ENCODE results near the gene PRUNE2.

The PRUNE2 gene

DNA sequence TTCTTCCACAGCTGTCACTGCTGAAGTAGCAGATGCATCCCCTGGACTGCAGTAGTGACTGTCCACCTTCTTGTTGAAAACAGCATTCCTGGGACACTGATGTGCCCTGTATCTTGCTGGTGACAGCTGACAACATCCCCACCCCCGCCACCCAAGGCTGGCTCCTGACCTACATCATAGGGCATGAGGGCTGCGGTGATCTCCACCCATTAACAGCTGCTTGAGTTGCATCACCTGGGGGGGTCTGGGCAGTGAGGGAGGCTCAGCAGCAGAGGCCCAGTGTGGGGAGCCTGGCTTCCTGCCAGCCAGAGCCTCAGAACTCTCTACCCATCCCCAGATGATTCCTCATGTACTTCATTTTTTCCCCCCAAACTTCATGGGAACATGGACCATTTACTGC lies 4.1 kb downstream of the PRUNE2 start:
- no peak for DNase-seq

GRCh38 chr9:76900884-76901440 lies 5.0 kb downstream of the PRUNE2 start:
- no peak for DNase-seq

GRCh38 chr9:76898786-76899185 lies 7.1 kb downstream of the PRUNE2 start:
- DNase-seq, result no peak

DNA sequence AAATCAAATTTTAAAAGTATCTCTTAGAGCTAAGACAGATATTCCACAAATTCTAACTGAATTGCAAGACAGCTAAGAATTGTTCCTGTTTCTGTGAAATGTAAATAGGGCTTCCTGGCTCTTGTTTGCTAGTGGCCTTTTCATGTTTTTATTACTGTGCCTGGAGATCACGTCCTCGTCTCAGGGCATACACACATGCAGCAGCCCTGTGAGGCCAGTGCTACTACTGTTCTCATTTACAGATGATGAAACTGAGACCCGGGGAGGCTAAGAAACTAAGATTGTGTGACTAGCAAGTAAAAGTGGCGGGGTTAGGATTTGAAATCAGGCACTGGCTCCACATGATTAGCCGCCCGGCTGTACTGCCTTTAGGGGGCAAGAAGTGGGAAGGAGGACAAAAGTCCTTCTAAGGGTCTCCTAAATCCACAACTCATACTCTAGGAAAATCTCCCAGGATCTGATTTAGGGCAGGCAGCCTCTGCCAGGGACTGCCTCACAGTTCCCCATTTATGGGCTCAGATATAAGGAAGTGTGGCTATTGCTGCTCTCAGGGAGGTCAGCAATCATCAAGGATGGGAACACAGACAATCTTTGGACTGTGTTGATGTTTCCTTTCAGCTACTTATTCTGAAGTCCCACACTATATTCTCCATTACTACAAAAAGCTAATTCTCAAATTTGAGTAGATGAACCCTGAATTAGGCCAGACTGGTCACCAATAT lies 7.9 kb downstream of the PRUNE2 start:
- DNase-seq, result no peak

DNA sequence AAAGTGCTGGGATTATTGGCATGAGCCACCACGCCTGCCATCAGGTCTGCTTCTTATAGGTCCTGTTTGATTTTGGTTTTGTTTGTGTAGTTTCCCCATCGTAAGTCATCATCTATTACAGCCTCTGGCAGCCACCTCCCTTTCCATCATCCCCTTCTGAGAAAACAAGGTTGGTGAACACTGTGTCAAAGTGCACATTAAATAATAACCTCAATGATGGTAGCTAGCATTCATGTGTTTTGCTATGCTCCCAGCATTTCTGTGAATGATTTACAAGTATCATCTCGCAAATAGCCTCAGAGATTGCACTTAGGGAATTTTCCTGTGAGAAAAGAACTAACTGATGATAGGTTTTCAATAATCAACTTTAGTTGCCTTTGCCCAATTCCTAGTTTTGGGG lies 9.9 kb downstream of the PRUNE2 start:
- no peak for DNase-seq

- no peak for DNase-seq
Measured at GRCh38 chr9:76895186-76895585, 10.7 kb downstream of the PRUNE2 start.

GRCh38 chr9:76894198-76894597 lies 11.7 kb downstream of the PRUNE2 start:
- no peak for DNase-seq

DNA sequence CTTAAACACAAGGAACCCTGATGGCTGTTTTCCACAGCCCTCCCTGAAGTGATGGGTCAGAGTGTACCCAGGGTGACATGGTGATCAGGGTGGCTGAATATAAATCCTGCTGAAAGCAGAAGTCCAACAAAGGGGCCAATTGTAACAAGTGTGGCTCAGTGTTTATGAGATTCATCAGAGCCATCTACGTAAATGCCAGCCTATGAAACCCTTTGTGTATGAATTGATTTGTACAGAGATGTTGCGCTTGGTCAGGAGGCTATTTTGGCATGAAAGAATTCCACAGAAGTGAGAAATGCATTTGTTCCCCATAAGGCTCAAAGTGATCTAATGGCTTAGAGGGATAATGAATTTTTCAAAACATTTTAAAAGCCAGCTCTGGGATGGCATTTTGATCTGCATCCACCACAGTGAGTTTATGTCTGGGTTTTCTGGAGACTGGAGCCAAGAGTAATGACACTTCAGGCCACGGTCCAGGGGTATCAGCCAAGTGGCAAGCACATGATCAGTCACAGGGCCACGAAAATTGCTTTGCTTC lies 12.4 kb downstream of the PRUNE2 start:
- no peak for DNase-seq

DNA sequence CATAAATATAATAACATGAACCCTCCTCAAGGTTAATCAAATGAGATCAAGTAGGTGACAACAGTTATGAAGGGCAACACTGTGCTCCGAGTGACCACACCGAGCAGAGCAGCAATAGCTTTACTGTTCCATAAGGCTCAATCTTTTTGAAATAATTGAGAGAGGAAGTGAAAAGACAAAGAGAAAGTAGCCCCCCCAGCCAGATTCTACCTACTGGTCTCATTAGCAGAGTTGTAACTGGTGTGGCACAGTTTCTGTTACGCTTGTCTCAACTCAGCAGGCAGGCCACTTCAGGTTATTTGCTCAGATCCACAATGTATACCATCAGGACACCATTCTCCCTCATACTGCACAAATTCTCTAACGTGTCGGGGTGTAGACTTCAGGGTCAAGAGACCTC lies 14.0 kb downstream of the PRUNE2 start:
- DNase-seq, result no peak

DNA sequence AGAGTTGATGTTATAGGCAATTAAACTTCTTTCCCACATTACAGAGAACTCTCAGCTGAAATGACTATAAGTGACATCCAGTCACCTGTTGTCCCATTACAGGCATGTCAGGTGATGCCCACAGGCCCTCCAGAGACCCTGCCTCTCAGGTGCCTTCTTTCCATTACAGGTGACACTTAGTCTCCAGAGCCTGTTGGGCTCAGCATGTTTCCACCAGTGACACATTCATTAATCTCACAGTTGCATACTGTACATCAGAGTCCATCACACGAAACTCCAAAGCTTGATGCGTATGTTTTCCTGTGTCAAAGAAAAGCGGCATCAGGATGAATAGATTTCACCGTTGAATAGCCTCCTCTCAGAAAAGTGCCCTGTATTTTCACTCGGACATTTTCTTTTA lies 14.6 kb downstream of the PRUNE2 start:
- DNase-seq, result no peak

- DNase-seq, result no peak
Measured at GRCh38 chr9:76887951-76888350, 18.0 kb downstream of the PRUNE2 start.

GRCh38 chr9:76887003-76887821 lies 18.7 kb downstream of the PRUNE2 start:
- no peak for DNase-seq

DNA sequence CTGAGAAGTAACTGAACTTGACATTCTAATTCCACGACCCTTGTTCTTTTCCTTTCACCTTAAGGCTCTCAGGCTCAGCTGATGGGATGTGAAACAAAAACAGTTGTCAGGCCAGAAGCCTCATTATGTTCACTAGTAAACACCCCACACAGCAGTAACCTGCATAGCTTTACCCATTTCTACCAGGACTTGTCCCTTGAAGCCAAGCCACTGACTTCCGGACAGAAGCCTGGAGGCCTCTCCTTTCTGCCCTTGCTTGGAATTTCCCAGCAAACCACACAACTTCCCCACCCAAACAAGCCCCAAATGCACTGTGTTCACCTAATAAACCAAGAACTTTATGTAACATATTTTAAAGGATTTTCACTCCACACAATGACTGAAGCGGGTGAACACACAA lies 19.6 kb downstream of the PRUNE2 start:
- DNase-seq, result no peak

GRCh38 chr9:76884823-76885222 lies 21.1 kb downstream of the PRUNE2 start:
- no peak for DNase-seq

GRCh38 chr9:76883341-76883855 lies 22.5 kb downstream of the PRUNE2 start:
- no peak for DNase-seq

- no peak for DNase-seq
Measured at GRCh38 chr9:76882686-76883085, 23.2 kb downstream of the PRUNE2 start.

- no peak for DNase-seq
Measured at GRCh38 chr9:76880210-76880609, 25.7 kb downstream of the PRUNE2 start.

DNA sequence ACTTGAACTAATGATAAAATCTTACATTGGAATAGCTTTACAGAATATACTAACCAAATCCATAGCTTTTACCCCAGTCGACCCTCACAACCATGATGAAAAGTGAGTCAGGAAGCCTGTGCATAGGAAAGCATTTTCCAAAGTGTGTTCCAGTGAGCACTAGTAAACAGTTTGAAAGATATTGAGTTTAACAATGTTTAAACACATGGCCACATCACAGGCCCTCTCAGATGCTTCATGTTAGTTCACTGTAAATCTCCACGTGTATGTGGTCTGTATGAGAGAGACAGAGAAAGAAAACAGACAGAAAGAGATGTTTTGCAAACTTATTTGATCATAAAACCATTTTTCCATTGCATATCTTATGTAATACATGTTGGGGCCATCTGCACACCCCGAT lies 27.0 kb downstream of the PRUNE2 start:
- DNase-seq, result no peak

DNA sequence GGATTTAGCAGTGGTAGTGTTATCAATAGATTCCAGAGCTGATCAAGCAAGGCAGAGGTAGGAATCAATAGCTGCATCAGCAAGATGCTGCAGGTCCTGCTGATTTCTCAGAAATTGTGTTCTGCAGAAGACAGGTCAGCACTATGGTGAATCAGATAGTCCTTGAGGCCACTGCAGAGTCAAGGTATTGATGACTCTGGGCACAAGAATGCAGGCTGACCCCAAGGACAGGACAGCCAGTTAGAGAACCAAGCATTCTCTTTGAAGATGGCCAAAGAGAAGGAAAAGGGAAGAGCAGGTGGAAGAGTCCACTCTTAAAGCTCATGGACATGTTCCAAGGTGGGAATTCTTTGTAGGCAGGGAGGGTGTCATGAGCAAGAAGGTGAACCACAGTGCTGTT lies 28.0 kb downstream of the PRUNE2 start:
- DNase-seq, result no peak

DNA sequence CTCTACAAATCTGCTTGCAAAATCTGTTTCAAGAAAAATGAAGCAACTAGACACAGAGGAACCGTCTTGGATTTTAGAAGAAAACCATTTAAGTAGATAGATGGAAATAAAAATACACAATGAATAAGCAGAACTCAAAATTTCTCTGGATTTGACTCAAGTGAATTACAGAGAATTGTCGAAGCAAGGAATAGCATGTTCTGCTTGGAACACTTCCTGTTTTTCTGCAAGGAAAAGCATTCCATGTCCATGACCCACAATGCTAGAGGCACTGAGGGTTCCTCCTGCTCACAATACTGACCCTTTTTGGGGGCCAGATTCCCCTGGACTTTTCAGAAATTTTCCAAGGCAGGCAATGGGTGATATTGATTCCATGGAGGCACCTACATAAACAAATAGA lies 29.8 kb downstream of the PRUNE2 start:
- no peak for DNase-seq

DNA sequence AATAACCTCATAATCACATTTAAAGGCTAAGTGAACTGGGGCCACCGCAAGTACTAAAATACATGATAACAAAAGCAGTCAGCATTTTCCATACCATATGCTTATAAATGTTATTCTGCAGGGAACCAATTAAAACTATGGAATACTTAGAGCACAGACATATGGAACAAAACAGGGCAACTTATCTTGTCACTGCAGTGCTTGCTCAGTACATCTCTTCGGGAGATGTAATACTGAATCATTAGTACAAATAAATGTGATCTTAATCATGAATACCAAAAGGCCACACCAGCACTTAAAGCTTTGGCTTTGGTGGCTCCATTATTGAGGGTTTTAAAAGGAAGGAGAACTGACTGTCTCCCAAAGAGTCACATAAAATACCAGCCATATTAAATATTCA lies 32.1 kb downstream of the PRUNE2 start:
- no peak for DNase-seq

DNA sequence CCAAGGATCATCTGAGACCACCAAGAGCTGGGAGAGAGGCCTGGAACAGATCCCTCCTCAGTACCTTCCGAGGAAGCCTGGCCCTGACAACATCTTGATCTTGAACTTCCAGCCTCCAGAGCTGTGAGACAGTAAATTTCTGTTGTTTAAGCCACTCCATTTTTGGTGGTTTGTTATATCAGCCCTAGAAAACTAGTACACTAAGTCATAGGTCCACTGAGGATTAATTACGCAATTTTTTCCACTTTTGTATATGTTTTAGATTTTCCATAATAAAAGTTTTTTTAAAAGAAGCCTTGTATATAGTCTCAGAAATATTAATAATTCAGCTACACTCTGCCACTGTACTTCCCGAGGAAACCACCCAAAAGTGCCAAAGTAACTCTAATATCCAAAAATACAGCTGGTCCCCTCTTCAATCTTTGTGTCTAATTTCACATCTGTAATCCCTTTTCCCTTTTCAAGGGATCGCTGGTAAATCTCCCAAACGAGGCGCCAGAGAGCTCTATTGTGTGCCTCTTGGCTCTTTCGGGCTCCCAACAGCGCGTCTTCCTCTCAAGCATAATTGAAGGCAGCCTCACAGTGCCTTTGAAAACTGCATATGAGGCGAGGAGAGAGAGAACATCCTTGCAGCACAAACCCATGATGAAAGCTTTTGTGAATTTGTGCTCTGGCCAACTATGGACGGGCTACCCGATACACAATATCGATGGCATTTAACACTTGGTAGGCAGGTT lies 32.7 kb downstream of the PRUNE2 start:
- no peak for DNase-seq

DNA sequence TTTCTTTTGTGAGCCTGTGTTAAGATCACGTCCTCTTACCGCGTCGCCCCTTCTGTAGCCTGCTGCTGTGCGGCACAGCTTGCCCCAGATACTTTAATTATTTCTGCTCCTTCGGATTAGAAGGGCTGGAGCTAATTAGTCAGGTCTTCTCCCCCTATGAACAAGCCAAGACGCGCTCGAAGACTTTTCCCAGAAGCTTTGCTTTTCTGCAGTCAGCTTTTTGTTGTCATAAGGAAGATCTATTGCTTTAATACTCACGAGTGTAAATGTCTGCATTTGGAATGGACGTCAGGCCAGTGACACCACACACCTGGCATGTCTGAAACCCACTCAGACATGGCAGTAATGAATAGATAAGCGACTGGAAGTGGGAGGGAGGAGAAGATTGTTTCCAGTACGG lies 37.0 kb downstream of the PRUNE2 start:
- DNase-seq, result no peak

Data from T-helper 1 cell (primary cell).